MM.1S (cell line): ENCODE data around the gene ITGB6.

Experiments used
- DNase-seq: peaks from one replicate; pipeline ENCODE4 v3.0.0-alpha.2; 2015
- H2AFZ ChIP-seq: fragments of 300-600 bp; sonication (generic); 2 replicates; pipeline ENCODE4 v1.6.0; 2016; ENCODE audit warnings: antibody characterized with exemption, low read length
- H3F3A ChIP-seq: fragments of 300-600 bp; sonication (generic); 2 replicates; pipeline ENCODE4 v1.6.1; 2016; ENCODE audit warnings: mild to moderate bottlenecking, antibody characterized with exemption, low read length, moderate library complexity, mixed read lengths; ENCODE audit not compliant: insufficient read depth
- H3K27ac ChIP-seq: fragments of 300-600 bp; sonication (generic); 2 replicates; pipeline ENCODE4 v1.5.1; 2016; ENCODE audit warnings: mild to moderate bottlenecking, low read length
- H3K27me3 ChIP-seq: fragments of 300-600 bp; sonication (generic); replicated peaks from 2 replicates; pipeline ENCODE4 v1.6.0; 2016; ENCODE audit warnings: low read length; ENCODE audit not compliant: insufficient read depth
- H3K36me3 ChIP-seq: fragments of 300-600 bp; sonication (generic); replicated peaks from 2 replicates; pipeline ENCODE4 v1.6.1; 2016; ENCODE audit warnings: mild to moderate bottlenecking, low read length, mixed read lengths; ENCODE audit not compliant: insufficient read depth
- H3K4me1 ChIP-seq: fragments of 300-600 bp; sonication (generic); 2 replicates; pipeline ENCODE4 v1.6.1; 2016; ENCODE audit warnings: low read length, mixed read lengths
- H3K4me2 ChIP-seq: fragments of 300-600 bp; sonication (generic); 2 replicates; pipeline ENCODE4 v1.6.0; 2016; ENCODE audit warnings: low read depth, low read length
- H3K4me3 ChIP-seq: fragments of 300-600 bp; sonication (generic); 2 replicates; pipeline ENCODE4 v1.5.1; 2016; ENCODE audit warnings: low read length, mixed read lengths
- H3K79me2 ChIP-seq: fragments of 300-600 bp; sonication (generic); 2 replicates; pipeline ENCODE4 v1.6.1; 2016; ENCODE audit warnings: mixed run types, low read length, mixed read lengths
- H3K9ac ChIP-seq: fragments of 300-600 bp; sonication (generic); 2 replicates; pipeline ENCODE4 v1.6.1; 2016; ENCODE audit warnings: low read length, mixed read lengths
- H3K9me2 ChIP-seq: fragments of 300-600 bp; sonication (generic); replicated peaks from 2 replicates; pipeline ENCODE4 v1.6.1; 2016; ENCODE audit warnings: mild to moderate bottlenecking, low read length, mixed read lengths; ENCODE audit not compliant: insufficient read depth
- H3K9me3 ChIP-seq: fragments of 300-600 bp; sonication (generic); replicated peaks from 2 replicates; pipeline ENCODE4 v1.6.1; 2016; ENCODE audit warnings: mild to moderate bottlenecking, low read length, mixed read lengths; ENCODE audit not compliant: insufficient read depth
- H4K20me1 ChIP-seq: fragments of 300-600 bp; sonication (generic); 2 replicates; pipeline ENCODE4 v1.6.1; 2016; ENCODE audit warnings: mild to moderate bottlenecking, low read length, moderate library complexity, mixed read lengths; ENCODE audit not compliant: insufficient read depth
- CTCF ChIP-seq: fragments of 300-600 bp; sonication (generic); IDR thresholded peaks from 2 replicates; pipeline ENCODE4 v1.5.1; 2016; ENCODE audit warnings: antibody characterized with exemption, low read length, mixed read lengths
- EZH2 ChIP-seq: fragments of 300-600 bp; sonication (generic); optimal IDR thresholded peaks from 2 replicates; pipeline ENCODE3; 2017; ENCODE audit warnings: low read depth, mild to moderate bottlenecking, antibody characterized with exemption, low read length, mixed read lengths
- EZH2phosphoT487 ChIP-seq: fragments of 300-600 bp; sonication (generic); IDR thresholded peaks from 2 replicates; pipeline ENCODE4 v1.6.1; 2018; ENCODE audit warnings: antibody characterized with exemption, low read length

The ITGB6 gene

GRCh38 chr2:160141419-160141818, 58.7 kb downstream of the ITGB6 start:
- DNase-seq = no peak
- no peak overlapping the region for H3K27ac ChIP-seq
- H3K9ac ChIP-seq = no peak overlapping the region
- no peaks in the 10 kb centered on the region for H4K20me1 ChIP-seq
- no peaks in the 10 kb centered on the region for H3K36me3 ChIP-seq
- no peak overlapping the region for H3K4me3 ChIP-seq
- H3K9me2 ChIP-seq = no peaks in the 10 kb centered on the region
- H3K27me3 ChIP-seq = no peaks in the 10 kb centered on the region
- H3F3A ChIP-seq = peaks cover 6% of the 10 kb centered on the region; the same call in 1 of the 2 replicates
- H3K4me2 ChIP-seq = no peak overlapping the region
- H3K9me3 ChIP-seq = no peaks in the 10 kb centered on the region
- H3K79me2 ChIP-seq = no peaks in the 10 kb centered on the region
- no peak overlapping the region for H2AFZ ChIP-seq
- TF ChIP-seq CTCF (no peak), EZH2phosphoT487 (no peak), EZH2 (no peak)
- peaks cover 24% of the 10 kb centered on the region for H3K4me1 ChIP-seq

- no peak for TF ChIP-seq EZH2phosphoT487
- TF ChIP-seq EZH2 = no peak
- no peak for TF ChIP-seq CTCF
- H3K4me1 ChIP-seq = peaks cover 14% of the 10 kb centered on the region
- no peaks in the 10 kb centered on the region for H3K79me2 ChIP-seq
- H3F3A ChIP-seq = peaks cover 4% of the 10 kb centered on the region; the same call in 1 of the 2 replicates
- H3K4me2 ChIP-seq = no peak overlapping the region
- no peaks in the 10 kb centered on the region for H3K27me3 ChIP-seq
- H2AFZ ChIP-seq = no peak overlapping the region
- no peak overlapping the region for H3K4me3 ChIP-seq
- H3K9me2 ChIP-seq = no peaks in the 10 kb centered on the region
- H3K9ac ChIP-seq = no peak overlapping the region
- no peaks in the 10 kb centered on the region for H4K20me1 ChIP-seq
- no peak overlapping the region for H3K27ac ChIP-seq
- no peaks in the 10 kb centered on the region for H3K9me3 ChIP-seq
- DNase-seq = no peak
- no peaks in the 10 kb centered on the region for H3K36me3 ChIP-seq
Observed at GRCh38 chr2:160140471-160140870, 59.6 kb downstream of the ITGB6 start.

- no peak for DNase-seq
- Histone ChIP-seq H3K4me2 (no peak overlapping the region), H3K27me3 (no peaks in the 10 kb centered on the region), H3K4me3 (no peak overlapping the region), H4K20me1 (no peaks in the 10 kb centered on the region), H3K36me3 (no peaks in the 10 kb centered on the region), H3F3A (no peaks in the 10 kb centered on the region), H2AFZ (no peak overlapping the region), H3K9me2 (no peaks in the 10 kb centered on the region), H3K27ac (no peak overlapping the region), H3K4me1 (peaks cover 9% of the 10 kb centered on the region), H3K9ac (no peak overlapping the region), H3K9me3 (no peaks in the 10 kb centered on the region), H3K79me2 (no peaks in the 10 kb centered on the region)
- TF ChIP-seq CTCF = no peak
- TF ChIP-seq EZH2 = no peak
- TF ChIP-seq EZH2phosphoT487 = no peak
Observed at GRCh38 chr2:160139991-160140390, 60.1 kb downstream of the ITGB6 start.
